ENCODE data around the gene NLRC3.
A peak's percentile ranks its signal among the peaks of the same experiment; 100 is the strongest.
"Not testable (repeated sequence)": the region's sequence is repeated elsewhere in the genome, so short reads cannot be mapped to it uniquely, and the experiment has no call there.

The NLRC3 gene

GRCh38 chr16:3501783-3502400 is 75.3 kb downstream of the NLRC3 start:
- WGBS, 2 experiments: 81 to 82% methylated on average over 22 of the region's 22 CpGs
- Histone ChIP-seq H3K4me1 (ENCODE audit: control insufficient read depth, insufficient read depth, low read length) (peaks cover 8% of the 10 kb centered on the region), H3K36me3 (ENCODE audit: control insufficient read depth, insufficient read depth, low read length) (peaks cover 10% of the 10 kb centered on the region), H3K4me3 (ENCODE audit: insufficient read depth, low read depth, low read length) (peak overlapping the region; percentile 71), H3K27ac (ENCODE audit: insufficient read depth, low read depth, low read length, poor library complexity, severe bottlenecking) (no peak overlapping the region), H3K9me3 (ENCODE audit: control insufficient read depth, low read length) (no peaks in the 10 kb centered on the region), H3K27me3 (ENCODE audit: control insufficient read depth, insufficient read depth, low read length, poor library complexity, severe bottlenecking) (no peaks in the 10 kb centered on the region)

GRCh38 chr16:3501412-3501761 is 75.8 kb downstream of the NLRC3 start:
- H3K27me3 ChIP-seq (ENCODE audit: control insufficient read depth, insufficient read depth, low read length, poor library complexity, severe bottlenecking): not testable (repeated sequence)

GRCh38 chr16:3498988-3499387 is 78.2 kb downstream of the NLRC3 start:
- H3K4me1 ChIP-seq (ENCODE audit: control insufficient read depth, insufficient read depth, low read length): peaks cover 8% of the 10 kb centered on the region
- no peaks in the 10 kb centered on the region for H3K9me3 ChIP-seq (ENCODE audit: control insufficient read depth, low read length)
- WGBS, 2 experiments: 91 to 94% methylated on average over 16 of the region's 16 CpGs
- no peaks in the 10 kb centered on the region for H3K27me3 ChIP-seq (ENCODE audit: control insufficient read depth, insufficient read depth, low read length, poor library complexity, severe bottlenecking)
- H3K27ac ChIP-seq (ENCODE audit: insufficient read depth, low read depth, low read length, poor library complexity, severe bottlenecking): no peak overlapping the region
- H3K36me3 ChIP-seq (ENCODE audit: control insufficient read depth, insufficient read depth, low read length): no peaks in the 10 kb centered on the region
- no peak overlapping the region for H3K4me3 ChIP-seq (ENCODE audit: insufficient read depth, low read depth, low read length)

More at GRCh38 chr16:3501412-3501761, 75.8 kb downstream of the NLRC3 start:
- H3K36me3 ChIP-seq (ENCODE audit: control insufficient read depth, insufficient read depth, low read length); H3K4me1 ChIP-seq (ENCODE audit: control insufficient read depth, insufficient read depth, low read length); H3K9me3 ChIP-seq (ENCODE audit: control insufficient read depth, low read length): not testable (repeated sequence)
- H3K27ac ChIP-seq (ENCODE audit: insufficient read depth, low read depth, low read length, poor library complexity, severe bottlenecking): peak overlapping the region; percentile 91
- 28 to 29% methylated on average over 24 of the region's 24 CpGs for WGBS, 2 experiments
- H3K4me3 ChIP-seq (ENCODE audit: insufficient read depth, low read depth, low read length): peak overlapping the region; percentile 71

DNA sequence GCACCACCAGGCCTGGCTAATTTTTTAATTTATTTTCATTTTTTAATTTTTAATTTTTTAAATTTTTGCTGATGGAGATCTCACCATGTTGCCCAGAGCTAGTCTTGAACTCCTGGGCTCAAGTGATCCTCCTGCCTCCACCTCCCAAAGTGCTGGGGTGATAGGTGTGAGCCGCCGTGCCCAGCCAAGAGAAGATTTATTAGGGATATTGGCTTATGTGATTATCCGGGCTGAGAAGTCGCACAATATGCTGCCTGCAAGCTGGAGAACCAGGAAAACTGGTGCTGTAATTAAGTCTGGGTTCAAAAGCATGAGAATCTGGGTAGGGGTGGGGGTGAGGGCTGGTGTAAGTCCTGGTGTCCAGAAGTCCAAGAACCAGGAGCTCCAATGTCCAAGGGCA is 79.4 kb downstream of the NLRC3 start:
- H3K9me3 ChIP-seq (ENCODE audit: control insufficient read depth, low read length): no peaks in the 10 kb centered on the region
- H3K27me3 ChIP-seq (ENCODE audit: control insufficient read depth, insufficient read depth, low read length, poor library complexity, severe bottlenecking): no peaks in the 10 kb centered on the region
- WGBS, 2 experiments: 77 to 81% methylated on average over 4 of the region's 4 CpGs
- H3K36me3 ChIP-seq (ENCODE audit: control insufficient read depth, insufficient read depth, low read length): no peaks in the 10 kb centered on the region
- H3K4me1 ChIP-seq (ENCODE audit: control insufficient read depth, insufficient read depth, low read length): peaks cover 8% of the 10 kb centered on the region
- no peak overlapping the region for H3K4me3 ChIP-seq (ENCODE audit: insufficient read depth, low read depth, low read length)
- no peak overlapping the region for H3K27ac ChIP-seq (ENCODE audit: insufficient read depth, low read depth, low read length, poor library complexity, severe bottlenecking)

DNA sequence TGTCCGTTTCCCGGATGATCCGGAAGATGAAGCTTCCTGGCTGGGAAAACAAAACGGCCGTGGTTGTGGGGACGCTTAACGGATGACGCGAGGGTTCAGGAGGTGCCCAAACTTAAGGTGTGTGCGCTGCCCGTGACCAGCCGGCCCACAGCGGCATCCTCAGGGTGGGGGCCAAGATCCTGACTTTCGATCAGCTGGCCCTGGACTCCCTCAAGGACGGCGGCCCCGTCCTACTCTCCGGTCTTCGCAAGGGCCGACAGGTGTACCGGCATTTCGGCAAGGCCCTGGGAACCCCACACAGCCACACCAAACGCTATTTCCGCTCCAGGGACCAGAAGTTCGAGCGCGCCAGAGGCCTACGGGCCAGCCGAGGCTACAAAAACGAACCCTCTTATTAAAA is 80.8 kb downstream of the NLRC3 start:
- no peaks in the 10 kb centered on the region for H3K9me3 ChIP-seq (ENCODE audit: control insufficient read depth, low read length)
- WGBS, 2 experiments: 95 to 96% methylated on average over 30 of the region's 30 CpGs
- H3K27me3 ChIP-seq (ENCODE audit: control insufficient read depth, insufficient read depth, low read length, poor library complexity, severe bottlenecking): no peaks in the 10 kb centered on the region
- no peaks in the 10 kb centered on the region for H3K36me3 ChIP-seq (ENCODE audit: control insufficient read depth, insufficient read depth, low read length)
- no peak overlapping the region for H3K4me3 ChIP-seq (ENCODE audit: insufficient read depth, low read depth, low read length)
- no peaks in the 10 kb centered on the region for H3K4me1 ChIP-seq (ENCODE audit: control insufficient read depth, insufficient read depth, low read length)
- no peak overlapping the region for H3K27ac ChIP-seq (ENCODE audit: insufficient read depth, low read depth, low read length, poor library complexity, severe bottlenecking)

- no peak within 1 kb of the TSS for H3K27ac ChIP-seq (ENCODE audit: insufficient read depth, low read depth, low read length, poor library complexity, severe bottlenecking)
- H3K4me3 ChIP-seq (ENCODE audit: insufficient read depth, low read depth, low read length): no peak within 1 kb of the TSS
- H3K36me3 ChIP-seq (ENCODE audit: control insufficient read depth, insufficient read depth, low read length): no peaks in the 10 kb centered on the region
- WGBS, 2 experiments: 89 to 94% methylated on average over 3 of the region's 3 CpGs
- no peaks in the 10 kb centered on the region for H3K9me3 ChIP-seq (ENCODE audit: control insufficient read depth, low read length)
- no peaks in the 10 kb centered on the region for H3K27me3 ChIP-seq (ENCODE audit: control insufficient read depth, insufficient read depth, low read length, poor library complexity, severe bottlenecking)
- no peaks in the 10 kb centered on the region for H3K4me1 ChIP-seq (ENCODE audit: control insufficient read depth, insufficient read depth, low read length)
Measured at GRCh38 chr16:3495176-3495575, 82.0 kb downstream of the NLRC3 start, which contains the start of gene C16orf90. Gene C16orf90 (minus strand): TSS chr16:3495489. CDS start chr16:3495421, 68 bp downstream.

DNA sequence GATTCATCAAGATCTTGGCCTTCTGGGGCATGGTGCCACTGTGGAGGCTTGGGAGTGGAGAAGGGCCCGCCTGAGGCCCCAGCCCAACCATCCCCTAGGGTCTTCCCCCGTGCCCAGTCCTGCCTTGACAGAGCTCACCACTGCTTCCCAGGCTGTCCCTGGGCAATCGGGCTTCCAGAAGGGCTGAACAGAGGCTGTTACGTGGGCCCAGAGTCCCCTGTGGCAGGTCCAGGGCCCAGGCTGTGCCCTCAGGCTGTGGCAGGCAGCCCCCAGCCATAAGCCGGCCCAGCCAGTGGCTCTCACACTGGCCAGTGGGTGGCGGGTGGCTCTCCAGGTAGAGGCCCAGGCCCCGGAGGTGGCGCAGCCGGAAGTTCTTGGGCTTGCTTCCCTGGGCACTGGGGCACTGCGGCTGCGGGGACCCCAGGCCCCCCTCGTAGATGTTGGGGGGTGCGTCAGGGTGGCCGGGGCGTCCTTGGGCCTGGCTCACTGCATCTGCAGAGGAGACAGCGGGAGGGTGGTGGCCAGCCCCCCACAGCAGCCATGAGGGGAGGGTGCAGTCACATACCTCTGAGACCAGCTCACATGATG is 82.7 kb downstream of the NLRC3 start:
- no peak overlapping the region for H3K27ac ChIP-seq (ENCODE audit: insufficient read depth, low read depth, low read length, poor library complexity, severe bottlenecking)
- no peaks in the 10 kb centered on the region for H3K4me1 ChIP-seq (ENCODE audit: control insufficient read depth, insufficient read depth, low read length)
- H3K36me3 ChIP-seq (ENCODE audit: control insufficient read depth, insufficient read depth, low read length): no peaks in the 10 kb centered on the region
- H3K4me3 ChIP-seq (ENCODE audit: insufficient read depth, low read depth, low read length): no peak overlapping the region
- H3K9me3 ChIP-seq (ENCODE audit: control insufficient read depth, low read length): no peaks in the 10 kb centered on the region
- WGBS, 2 experiments: 93 to 94% methylated on average over 16 of the region's 16 CpGs
- H3K27me3 ChIP-seq (ENCODE audit: control insufficient read depth, insufficient read depth, low read length, poor library complexity, severe bottlenecking): no peaks in the 10 kb centered on the region

- Histone ChIP-seq H3K9me3 (ENCODE audit: control insufficient read depth, low read length) (no peaks in the 10 kb centered on the region), H3K4me1 (ENCODE audit: control insufficient read depth, insufficient read depth, low read length) (no peaks in the 10 kb centered on the region), H3K27ac (ENCODE audit: insufficient read depth, low read depth, low read length, poor library complexity, severe bottlenecking) (no peak overlapping the region), H3K4me3 (ENCODE audit: insufficient read depth, low read depth, low read length) (no peak overlapping the region), H3K27me3 (ENCODE audit: control insufficient read depth, insufficient read depth, low read length, poor library complexity, severe bottlenecking) (no peaks in the 10 kb centered on the region), H3K36me3 (ENCODE audit: control insufficient read depth, insufficient read depth, low read length) (no peaks in the 10 kb centered on the region)
- WGBS, 2 experiments: 87 to 88% methylated on average over 10 of the region's 10 CpGs
Measured at GRCh38 chr16:3492356-3492755, 84.8 kb downstream of the NLRC3 start.

- H3K9me3 ChIP-seq (ENCODE audit: control insufficient read depth, low read length): no peaks in the 10 kb centered on the region
- H3K27ac ChIP-seq (ENCODE audit: insufficient read depth, low read depth, low read length, poor library complexity, severe bottlenecking): no peak overlapping the region
- no peak overlapping the region for H3K4me3 ChIP-seq (ENCODE audit: insufficient read depth, low read depth, low read length)
- no peaks in the 10 kb centered on the region for H3K4me1 ChIP-seq (ENCODE audit: control insufficient read depth, insufficient read depth, low read length)
- no peaks in the 10 kb centered on the region for H3K27me3 ChIP-seq (ENCODE audit: control insufficient read depth, insufficient read depth, low read length, poor library complexity, severe bottlenecking)
- 84% methylated on average over 16 to 17 of the region's 17 CpGs for WGBS, 2 experiments
- peaks cover 4% of the 10 kb centered on the region for H3K36me3 ChIP-seq (ENCODE audit: control insufficient read depth, insufficient read depth, low read length)
Measured at GRCh38 chr16:3490911-3491629, 86.1 kb downstream of the NLRC3 start.
